ENCODE data around the gene DDX49. TPM values are rescaled to one million over a fixed set of nuclear protein-coding genes. Genes with fewer than 3 reads are reported as not detected.
"Not testable (repeated sequence)": the region's sequence is repeated elsewhere in the genome, so short reads cannot be mapped to it uniquely, and the experiment has no call there.

Gene DDX49
- polyA plus RNA-seq, 12 donors = 29.4 to 45.6 (median 34.8) TPM; not detected in 1

DNA sequence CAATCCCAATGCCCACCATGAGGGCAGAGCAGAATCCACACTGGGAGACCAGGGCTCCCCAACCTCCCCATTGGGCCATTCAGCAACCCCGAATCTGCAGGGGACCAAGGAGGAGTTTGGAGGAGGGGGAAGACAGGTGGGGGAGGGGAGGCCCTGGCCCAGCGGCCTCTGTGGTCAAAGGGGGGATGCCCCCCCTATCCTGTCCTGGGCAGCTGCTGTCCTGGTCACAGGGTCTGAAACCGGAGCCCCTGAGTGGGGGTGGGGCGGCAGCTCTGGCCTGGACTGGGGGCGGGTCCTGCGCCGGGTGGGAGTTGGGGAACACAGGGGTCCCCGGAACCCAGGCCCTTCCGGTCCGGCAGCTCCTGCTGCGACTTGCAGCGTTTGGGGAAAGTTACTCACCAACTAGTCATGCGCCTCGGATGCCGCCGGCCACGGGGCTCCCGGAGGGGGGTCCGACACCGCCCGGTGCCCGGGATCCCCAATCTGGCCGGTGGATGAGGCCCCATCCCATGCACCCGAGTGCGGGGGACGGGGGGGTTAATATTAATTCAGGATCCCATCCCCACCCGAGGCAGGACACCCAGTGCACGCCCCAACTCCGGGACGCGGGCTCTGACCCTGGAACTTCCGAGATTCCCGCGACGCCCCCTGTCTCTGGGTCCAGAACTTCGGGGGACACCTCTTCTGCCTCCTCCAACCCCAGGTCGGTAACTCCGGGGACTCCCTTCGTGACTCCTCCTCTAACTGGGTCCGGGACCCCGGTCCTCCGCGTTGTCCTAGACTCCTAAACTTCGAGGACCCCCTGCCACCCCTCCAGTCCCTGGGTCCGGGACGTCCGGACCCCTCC is 20.6 kb downstream of the DDX49 start:
- DNase-seq = peak; percentile 63

DNA sequence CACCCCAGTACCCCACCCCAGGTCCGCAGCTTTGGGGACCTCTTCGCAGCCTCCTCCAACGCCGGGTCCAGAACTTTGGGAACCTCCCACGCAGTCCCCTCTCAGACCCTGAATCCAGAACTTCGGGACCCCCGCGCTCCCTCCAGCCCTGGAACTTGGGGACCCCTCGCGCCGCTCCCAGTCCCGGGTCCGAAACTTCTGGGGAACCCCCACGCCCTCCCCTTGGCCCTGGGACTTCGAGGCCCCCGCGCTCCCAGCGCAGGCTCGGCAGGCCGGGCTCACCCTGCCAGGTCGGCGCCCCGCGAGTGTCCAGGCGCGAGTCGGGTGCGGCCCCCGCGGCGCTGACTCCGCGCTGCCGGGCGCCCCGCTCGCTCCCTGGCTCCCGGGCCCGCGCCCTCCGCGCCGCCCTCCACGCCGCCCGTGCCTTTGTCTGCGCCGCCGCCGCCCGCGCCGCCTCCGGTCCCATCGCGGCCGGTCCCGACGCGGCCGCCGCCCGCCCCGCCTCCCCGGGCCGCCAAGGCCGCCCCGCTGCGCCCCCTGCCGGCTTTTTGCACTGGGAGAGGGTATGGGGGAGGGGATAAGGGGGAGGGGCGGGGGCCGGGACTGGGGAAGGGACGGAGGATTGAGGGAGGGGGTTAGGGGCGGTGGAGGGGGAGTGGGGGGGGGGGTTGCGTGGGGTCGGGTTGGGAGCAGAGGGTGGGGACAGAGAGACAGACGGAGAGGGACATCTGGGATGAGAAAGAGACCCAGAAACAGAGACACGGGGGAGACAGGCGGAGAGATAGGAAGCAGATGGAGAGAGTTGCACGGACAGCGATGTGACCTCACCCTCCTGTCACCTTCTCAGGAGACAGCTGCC is 21.5 kb downstream of the DDX49 start, which contains the start of gene HOMER3:
Gene HOMER3, minus strand, starts transcription at position 449 of the 859 bp plus-strand sequence. CDS start 2,235 bp downstream, outside the sequence.
- DNase-seq = peak; percentile 76

GRCh38 chr19:18941628-18942354 is 22.3 kb downstream of the DDX49 start:
- no peak for DNase-seq

DNA sequence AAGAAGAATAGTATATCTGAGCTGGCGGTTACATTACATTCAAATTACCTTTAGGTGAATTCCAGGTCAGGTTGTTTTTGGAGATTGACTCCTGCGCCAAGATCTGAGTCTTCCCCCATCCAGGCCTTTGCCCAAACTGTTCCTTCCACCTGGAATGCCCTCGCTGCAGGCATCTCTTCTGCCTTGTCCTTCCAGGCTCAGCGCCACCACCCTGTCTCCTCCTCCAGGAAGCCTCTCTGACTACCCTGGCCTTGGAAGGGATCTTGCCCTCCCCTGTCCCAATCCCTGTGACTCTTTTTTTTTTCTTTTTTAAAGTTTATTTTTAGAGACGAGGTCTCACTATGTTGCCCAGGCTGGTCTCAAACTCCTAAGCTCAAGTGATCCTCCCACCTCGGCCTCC is 23.2 kb downstream of the DDX49 start:
- no peak for DNase-seq

- no peak for DNase-seq
Observed at GRCh38 chr19:18943465-18943864, 23.9 kb downstream of the DDX49 start.

GRCh38 chr19:18945297-18945696 is 25.8 kb downstream of the DDX49 start:
- no peak for DNase-seq

DNA sequence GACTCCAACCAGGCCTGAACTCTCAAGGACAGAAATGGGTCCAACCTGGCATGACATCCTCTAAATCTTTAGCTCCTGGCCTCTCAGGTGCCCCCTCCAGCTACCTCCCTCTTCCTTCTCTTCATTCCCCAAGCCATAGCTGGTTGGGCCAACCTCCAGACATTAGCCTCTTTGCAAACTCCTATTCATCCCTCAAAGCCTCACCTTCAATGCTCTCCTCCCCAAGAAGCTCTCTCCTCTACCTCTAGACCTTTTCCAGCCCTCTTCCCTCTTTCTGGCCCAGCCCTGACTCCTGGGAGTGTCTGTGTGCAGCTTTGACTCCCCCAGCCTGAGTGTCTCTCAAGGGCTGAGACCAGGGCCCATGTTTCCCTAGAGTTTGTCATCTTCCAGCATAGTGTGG is 26.8 kb downstream of the DDX49 start:
- no peak for DNase-seq

GRCh38 chr19:18946918-18947317 is 27.4 kb downstream of the DDX49 start:
- no peak for DNase-seq

DNA sequence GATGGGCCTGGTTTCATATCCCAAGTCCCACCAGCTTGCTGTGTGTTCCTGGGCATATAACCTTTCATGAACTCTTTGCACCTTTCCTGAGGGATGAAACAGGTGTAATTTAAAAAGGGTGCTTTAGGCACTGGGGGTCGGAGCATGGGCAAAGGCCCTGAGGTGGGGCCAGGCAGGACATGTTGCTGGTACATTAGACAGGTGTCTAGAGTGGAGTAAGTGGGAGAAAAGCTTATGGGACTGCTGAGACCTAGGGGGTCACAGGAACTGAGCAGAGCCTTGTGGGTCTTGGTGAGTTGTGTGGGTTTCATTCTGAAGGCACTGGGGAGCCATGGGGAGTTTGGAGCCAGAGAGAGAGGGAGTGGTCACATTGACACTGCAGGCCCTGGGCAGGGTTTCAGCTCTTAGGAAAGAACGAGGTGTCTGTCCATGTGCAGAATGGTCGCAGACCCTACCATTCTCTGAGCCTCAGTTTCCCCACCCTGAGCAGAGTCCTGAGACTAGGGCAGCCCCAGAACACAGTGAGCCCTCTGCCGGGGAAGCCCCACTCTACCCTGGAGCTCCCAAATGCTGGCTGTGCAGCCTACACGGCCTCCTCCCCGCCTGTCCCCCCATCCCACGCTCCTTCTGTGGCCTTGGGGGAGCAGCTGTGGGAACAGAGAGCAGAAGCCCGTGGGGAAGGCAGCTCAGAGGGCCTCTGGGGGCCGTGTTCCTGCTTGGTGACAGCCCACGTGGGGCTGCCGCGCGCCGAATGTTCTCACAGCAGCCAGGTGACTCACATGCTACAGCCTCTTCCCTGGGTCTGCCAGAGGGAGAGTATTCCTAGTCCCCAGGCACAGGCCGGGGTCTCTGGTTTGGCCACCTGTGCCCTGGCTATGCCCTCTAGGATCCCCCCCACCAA is 28.8 kb downstream of the DDX49 start:
- no peak for DNase-seq

DNA sequence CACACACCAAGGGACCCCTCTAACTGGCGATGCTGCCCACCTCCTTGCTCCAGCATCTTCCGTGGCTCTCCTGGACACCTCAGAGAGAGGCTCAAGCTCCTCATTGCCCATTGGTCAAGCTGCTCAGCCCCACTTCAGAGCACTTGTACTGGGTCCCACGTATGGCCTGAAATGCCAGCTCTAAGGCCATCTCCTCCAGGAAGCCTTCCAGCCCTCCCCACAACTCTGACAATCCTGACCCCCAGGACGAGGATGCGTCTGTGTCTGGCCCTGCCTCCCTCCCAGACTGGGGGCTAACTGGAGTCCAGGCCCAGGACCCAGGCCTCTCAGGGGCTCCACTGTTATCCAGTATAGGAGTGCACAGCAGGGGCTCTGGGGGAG is 29.5 kb downstream of the DDX49 start:
- no peak for DNase-seq

DNA sequence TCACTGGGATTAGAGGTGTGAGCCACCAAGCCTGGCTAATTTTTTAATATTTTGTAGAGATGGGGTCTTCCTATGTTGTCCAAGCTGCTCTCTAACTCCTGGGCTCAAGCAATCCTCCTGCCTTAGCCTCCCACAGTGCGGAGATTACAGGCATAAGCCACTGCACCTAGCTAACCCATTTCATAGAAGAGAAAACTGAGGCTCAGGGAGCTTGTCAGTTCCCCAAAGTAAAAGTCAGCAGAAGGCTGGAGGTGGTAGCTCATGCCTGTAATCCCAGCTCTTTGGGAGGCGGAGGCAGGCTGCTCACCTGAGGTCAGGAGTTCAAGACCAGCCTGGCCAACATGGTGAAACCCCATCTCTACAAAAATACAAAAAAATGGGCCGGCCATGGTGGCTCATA is 30.3 kb downstream of the DDX49 start:
- no peak for DNase-seq

- no peak for DNase-seq
Observed at GRCh38 chr19:18951721-18952281, 32.3 kb downstream of the DDX49 start.

DNA sequence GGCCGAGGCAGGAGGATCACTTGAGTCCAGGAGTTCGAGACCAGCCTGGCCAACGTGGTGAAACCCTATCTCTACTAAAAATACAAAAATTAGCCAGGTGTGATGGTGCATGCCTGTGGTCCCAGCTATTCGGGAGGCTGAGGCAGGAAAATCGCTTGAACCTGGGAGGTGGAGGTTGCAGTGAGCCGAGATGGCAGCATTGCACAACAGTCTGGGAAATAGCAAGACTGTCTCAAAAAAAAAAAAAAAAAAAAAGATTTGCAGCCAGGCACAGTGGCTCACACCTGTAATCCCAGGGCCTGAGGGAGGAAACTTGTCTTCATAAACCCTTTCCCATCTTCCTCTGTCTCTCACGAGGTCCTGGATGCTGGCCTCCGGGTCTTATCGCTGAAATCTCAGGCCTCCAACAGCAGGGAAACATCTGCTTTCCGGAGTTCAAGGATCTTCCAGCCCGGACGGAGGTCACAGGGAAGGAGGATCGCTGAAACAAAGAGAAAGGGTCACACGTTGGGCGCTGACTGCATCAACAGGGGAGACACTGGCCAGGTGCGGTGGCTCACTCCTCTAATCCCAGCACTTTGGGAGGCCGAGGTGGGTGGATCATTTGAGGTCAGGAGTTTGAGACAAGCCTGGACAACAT is 33.0 kb downstream of the DDX49 start:
- DNase-seq = not testable (repeated sequence)

DNA sequence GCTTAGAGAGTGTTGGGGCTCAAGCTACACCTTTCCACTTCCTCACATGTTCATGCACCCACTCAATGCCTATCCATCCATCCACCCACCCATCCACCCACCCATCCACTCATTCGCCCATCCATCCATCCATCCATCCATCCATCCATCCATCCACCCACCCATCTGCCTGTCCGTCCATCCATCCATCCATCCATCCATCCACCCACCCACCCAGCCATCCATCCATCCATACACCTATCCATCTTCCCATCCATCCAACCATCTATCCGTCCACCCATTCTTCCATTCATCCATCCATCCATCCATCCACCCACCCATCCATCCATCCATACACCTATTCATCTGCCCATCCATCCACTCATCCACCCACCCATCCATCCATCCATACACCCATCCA is 34.6 kb downstream of the DDX49 start:
- no peak for DNase-seq

- DNase-seq = no peak
Observed at GRCh38 chr19:18955042-18955441, 35.5 kb downstream of the DDX49 start.

DNA sequence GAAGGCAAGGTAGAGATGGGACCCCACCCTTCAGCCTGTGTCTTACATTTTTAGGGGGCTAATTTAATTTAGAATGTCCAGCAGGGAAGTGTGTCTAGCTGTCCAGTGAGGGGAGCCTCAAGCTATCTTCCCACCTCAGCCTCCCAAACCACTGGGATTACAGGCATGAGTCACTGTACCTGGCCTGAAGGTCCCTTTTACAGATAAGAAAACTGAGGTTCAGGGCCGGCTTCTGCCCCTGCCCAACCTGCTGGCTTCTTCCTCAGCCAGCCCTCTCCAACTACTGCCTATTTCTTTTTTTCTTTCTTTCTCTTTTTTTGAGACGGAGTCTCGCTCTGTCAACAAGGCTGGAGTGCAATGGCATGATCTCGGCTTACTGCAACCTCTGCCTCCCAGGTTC is 40.9 kb downstream of the DDX49 start:
- no peak for DNase-seq

DNA sequence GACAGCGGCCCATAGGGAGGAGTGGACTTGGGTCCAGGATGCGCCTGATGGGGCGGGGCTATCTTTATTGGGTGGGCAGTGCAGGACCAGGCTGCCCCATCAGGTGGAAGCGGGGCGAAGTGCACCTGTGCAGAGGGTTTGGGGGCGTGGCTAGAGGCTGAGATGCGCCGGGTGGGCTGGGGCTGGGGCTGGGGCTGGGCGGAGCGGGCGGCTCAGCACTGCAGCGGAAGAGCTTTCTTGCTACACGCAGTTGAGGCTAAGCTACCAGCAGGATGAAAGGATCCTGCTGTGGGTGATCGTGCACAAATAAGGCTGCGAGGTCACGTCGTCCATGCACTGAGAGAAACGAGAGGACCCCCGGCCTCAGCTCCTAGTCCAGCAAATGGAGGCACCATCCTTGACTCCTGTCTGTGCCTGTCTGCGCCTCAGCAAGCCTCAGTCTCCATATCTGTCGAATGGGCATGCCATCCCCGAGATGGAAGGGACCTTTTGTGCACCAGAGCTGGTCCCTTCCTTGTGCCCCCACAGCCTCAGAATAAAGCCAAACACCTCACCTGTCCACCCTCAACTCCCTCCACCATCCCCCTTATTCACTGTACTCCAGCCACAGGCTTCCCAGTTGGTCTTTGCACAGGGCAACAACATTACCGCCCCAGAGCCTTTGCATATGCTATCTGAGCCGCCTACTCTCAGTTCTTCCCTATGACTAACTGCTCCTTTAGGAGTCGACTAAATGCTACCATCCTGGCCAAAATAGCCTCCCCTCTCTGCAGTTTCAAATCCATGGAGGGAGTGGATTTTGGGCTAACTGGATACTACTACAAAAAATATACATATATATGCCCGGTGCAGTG is 42.5 kb downstream of the DDX49 start:
- DNase-seq = no peak

DNA sequence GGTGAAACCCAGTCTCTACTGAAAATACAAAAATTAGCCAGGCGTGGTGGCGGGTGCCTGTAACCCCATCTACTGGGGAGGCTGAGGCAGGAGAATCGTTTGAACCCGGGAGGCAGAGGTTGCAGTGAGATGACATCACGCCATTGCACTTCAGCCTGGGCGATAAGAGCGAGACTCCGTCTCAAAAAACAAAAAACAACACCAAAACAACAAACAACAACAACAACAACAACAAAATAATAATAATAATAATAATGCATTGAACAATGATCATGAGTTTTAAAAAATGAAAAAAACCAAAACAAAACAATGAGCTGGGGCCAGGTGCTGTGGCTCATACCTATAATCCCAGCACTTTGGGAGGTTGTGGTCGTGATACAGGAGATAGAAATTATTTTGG is 44.6 kb downstream of the DDX49 start:
- DNase-seq = no peak

- DNase-seq = no peak
Observed at GRCh38 chr19:18966307-18966706, 46.8 kb downstream of the DDX49 start.
